Lower leg skin (tissue), 4 donors: ENCODE results near the gene ANKRD66. TPM values are rescaled to one million over a fixed set of nuclear protein-coding genes. Genes with fewer than 3 reads are reported as not detected.

Experiments
- DNase-seq, 2 donors: peaks; one replicate each; pipeline ENCODE4 v3.0.0-alpha.2; 2019; ENCODE audit warnings: low spot score in 2 of 2
- H3K4me3 ChIP-seq: fragments of 200-600 bp; sonication (generic); 2 replicates; pipeline ENCODE4 v1.5.1; 2017; ENCODE audit warnings: mild to moderate bottlenecking, low read depth; ENCODE audit not compliant: poor library complexity, severe bottlenecking
- POLR2A ChIP-seq, 2 donors: fragments of 450-650 bp; IDR thresholded peaks; one replicate each; pipeline ENCODE4 v1.6.1; 2016 to 2017; ENCODE audit warnings: antibody characterized with exemption in 2 of 2, mild to moderate bottlenecking in 1 of 2, moderate library complexity in 1 of 2
- WGBS, 2 donors: methylation state at CpG; one replicate each; pipeline ENCODE4 v1.1.5; 2018; 5-methylcytosine and 5-hydroxymethylcytosine counted together
- intact Hi-C: fragments of 100-400 bp; cut with DNase I; formaldehyde crosslinking; loops from one replicate; pipeline ENCODE4 v1.15.0; 2023; ENCODE audit warnings: low total_unique reads
- total RNA-seq, 4 donors: library from RNA; depleted of rRNA; stranded (reverse); fragments of >200 nt; gene quantifications; one replicate each; pipeline ENCODE4 v1.1.0, GENCODE V29; 2016
- TF ChIP-seq, protein P1 (sequence below), 3 donors: fragments of 450-650 bp; IDR thresholded peaks; one replicate each; pipeline ENCODE4 v1.5.1; 2016; ENCODE audit warnings: antibody characterized with exemption in 3 of 3, mild to moderate bottlenecking in 3 of 3, moderate library complexity in 2 of 3

The ANKRD66 gene
- total RNA-seq, 4 donors from 2014 or later: not detected

DNA sequence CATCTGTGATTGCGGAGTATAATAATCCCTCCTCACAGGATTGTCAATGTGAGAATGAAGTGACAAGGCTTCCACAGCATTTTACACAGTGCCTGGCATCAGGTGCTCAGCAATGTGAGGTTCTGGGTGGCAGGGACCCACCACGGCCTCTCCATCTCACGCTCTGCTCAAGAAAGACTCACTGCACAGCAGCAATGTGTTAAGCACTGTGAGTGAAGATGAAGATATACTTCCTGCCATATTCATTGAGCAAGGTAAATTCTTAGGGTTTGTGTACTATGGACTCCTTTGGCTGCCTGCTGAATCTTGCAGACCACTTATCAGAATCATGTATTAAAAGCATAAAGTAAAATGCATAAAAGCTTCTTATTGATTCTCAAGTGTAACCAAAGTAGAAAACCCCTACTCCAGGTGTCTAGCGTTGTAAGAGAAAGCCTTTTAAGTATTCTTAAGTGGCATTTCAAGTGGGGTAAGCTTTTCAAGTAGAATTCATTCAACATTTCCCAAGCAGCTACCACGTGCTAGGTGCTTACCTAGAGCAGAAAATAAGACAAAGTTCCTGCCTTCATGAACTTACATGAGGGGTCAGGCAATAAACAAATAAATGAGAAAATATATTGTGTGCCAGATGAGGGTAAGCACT, 29.5 kb downstream of the ANKRD66 start:
- no peak overlapping the region for H3K4me3 ChIP-seq
- WGBS, 2 donors: 85 to 88% methylated on average over 5 of the region's 5 CpGs
- intact Hi-C loops: no loop called here
- no peak for DNase-seq
- TF ChIP-seq, protein P1, sequence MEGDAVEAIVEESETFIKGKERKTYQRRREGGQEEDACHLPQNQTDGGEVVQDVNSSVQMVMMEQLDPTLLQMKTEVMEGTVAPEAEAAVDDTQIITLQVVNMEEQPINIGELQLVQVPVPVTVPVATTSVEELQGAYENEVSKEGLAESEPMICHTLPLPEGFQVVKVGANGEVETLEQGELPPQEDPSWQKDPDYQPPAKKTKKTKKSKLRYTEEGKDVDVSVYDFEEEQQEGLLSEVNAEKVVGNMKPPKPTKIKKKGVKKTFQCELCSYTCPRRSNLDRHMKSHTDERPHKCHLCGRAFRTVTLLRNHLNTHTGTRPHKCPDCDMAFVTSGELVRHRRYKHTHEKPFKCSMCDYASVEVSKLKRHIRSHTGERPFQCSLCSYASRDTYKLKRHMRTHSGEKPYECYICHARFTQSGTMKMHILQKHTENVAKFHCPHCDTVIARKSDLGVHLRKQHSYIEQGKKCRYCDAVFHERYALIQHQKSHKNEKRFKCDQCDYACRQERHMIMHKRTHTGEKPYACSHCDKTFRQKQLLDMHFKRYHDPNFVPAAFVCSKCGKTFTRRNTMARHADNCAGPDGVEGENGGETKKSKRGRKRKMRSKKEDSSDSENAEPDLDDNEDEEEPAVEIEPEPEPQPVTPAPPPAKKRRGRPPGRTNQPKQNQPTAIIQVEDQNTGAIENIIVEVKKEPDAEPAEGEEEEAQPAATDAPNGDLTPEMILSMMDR (IDR thresholded peaks at IDR 0.05): no peak
- TF ChIP-seq POLR2A (IDR thresholded peaks at IDR 0.05): no peak

DNA sequence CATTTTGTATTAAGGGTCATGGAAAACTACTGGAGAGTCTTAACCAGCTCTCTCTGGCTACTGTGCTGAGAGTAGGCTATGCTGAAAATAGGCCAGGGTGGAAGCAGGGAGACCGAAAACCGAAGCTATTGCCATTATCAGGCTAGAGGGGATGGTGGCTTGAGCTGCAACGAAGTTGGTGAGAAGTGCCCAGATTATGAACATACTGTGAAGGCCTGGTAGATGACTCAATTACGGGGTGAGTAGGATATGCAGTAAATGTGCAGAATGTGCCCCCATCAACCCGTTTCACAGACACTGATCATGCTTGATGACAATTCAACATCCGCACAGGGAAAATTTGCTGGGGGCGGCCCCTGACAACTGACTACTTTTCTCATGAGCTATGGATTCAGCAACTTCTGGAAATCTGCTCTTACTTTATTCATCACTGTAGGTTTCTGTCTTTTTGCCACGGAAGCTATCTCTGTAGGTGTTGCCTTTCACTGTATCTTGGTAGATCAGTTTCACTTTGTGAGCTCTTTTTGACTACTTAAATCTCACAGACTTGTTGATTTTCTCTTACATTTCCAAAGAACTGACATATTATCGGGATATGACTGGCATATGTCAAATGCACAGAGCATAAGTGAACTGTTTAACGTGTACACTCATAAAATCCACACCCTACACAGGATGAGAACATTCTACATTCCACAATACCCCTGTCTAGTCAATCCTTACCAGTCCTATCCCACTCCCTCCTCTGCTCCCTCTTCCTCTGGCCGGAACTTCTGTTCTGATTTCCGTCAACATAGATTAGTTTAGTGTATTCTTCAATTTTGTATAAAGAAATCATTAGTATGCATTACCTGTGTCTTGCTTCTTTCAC, 31.0 kb downstream of the ANKRD66 start:
- no peak for TF ChIP-seq POLR2A (IDR thresholded peaks at IDR 0.05)
- TF ChIP-seq, protein P1 (IDR thresholded peaks at IDR 0.05): no peak
- 83 to 85% methylated on average over 12 of the region's 12 CpGs for WGBS, 2 donors
- intact Hi-C loops: no loop called here
- no peak overlapping the region for H3K4me3 ChIP-seq
- DNase-seq: no peak

DNA sequence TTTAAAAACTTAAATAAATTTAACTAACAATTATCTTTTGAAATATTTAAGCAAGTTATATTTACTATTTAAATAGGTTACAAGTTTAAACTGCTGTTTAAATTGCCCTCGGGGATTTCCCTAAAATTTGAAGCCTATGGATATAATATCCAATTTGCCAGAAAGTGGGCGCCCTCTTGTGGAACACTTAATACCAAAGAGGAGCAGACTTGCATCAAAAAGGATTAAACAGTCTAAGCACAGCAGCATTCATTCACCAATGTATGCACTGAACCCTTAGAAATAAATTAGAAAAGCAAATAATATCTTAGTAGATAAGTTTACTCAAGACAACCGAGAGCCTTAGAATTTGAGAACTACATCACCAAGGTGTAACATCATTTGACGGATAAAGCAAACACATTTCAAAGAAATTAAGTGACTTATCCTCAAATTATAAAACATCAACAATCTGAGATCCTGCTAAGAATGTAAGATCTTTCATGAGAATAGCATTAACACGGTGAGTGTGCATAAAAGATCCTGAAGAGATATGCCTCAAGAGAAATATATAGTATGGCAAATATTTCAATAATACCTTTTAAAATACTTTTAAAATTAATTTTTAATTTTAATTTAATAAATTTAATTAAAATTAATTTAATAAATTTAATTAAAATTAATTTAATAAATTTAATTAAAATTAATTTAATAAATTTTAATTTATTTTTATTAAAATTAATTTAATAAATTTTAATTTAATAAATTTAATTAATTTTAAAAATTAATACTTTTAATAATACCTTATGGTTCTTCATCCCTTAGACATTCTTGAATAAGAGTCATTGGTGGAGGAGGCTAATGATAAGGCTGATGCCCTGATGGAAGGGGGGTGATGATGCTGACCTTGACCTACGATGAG, 35.0 kb downstream of the ANKRD66 start:
- intact Hi-C loops: no loop called here
- peak in 1 of 2 donors; percentile 57 for DNase-seq
- 35 to 38% methylated on average over 6 of the region's 6 CpGs for WGBS, 2 donors
- H3K4me3 ChIP-seq: no peak overlapping the region
- no peak for TF ChIP-seq POLR2A (IDR thresholded peaks at IDR 0.05)
- TF ChIP-seq, protein P1 (IDR thresholded peaks at IDR 0.05): no peak

DNA sequence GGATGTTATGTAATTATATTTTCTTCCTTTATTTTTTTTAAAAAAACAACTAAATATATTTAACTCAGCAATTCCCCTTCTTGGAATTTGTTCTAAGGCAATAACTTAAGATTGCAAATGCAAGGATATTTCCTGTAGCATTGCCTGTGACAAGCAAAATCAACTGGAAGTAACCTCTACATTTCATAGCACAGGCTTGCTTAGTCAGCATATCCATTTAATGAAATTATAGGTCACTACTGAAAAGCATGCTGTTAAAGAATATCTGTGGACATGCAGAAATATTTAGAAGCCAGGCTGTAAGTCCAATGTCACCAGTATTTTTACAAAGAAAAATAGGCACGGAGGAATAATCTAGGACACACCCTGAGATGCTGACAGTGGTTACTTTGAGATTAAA, 37.8 kb downstream of the ANKRD66 start:
- TF ChIP-seq, protein P1 (IDR thresholded peaks at IDR 0.05): no peak
- no peak for TF ChIP-seq POLR2A (IDR thresholded peaks at IDR 0.05)
- intact Hi-C loops: no loop called here
- 85 to 86% methylated on average over 1 of the region's 1 CpG for WGBS, 2 donors
- H3K4me3 ChIP-seq: no peak overlapping the region
- DNase-seq: no peak

DNA sequence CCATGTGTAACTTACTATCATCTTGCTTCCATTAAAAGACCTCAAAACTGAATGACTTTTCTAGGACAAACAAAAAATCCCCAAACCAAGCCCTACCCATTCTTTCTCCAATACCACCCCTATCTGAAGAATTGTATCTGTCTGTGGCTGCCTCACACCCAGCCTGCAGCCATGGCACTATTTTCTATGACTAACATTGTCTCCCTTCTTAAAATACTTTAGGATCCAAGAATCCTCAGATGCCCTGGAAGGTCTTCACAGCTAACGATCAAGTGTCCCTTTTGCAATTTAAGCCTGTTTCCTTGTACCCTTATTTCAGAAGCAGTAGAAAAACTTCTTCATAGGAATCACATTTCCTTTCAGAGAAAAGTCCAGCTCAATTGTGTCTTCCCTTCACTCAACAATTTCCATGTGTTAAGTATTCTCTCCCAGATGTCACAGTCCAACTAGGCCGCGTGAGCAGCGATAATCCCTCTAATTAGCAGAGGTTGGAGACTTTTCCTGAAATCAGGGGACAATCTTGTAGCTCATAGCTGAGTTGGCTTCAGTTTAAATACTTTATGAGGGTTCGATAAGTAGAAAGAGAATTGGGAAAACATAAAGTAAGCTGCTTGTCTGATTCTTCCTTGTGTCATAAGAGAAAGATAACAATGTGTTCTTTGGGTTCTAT, 41.3 kb downstream of the ANKRD66 start:
- 78 to 81% methylated on average over 5 of the region's 5 CpGs for WGBS, 2 donors
- no peak overlapping the region for H3K4me3 ChIP-seq
- no peak for DNase-seq
- intact Hi-C loops: loop anchor here (5.0 kb wide), 1 partner anchor 371 kb away; no protein-coding TSS in a partner anchor
- TF ChIP-seq, protein P1 (IDR thresholded peaks at IDR 0.05): no peak
